BLaER1 treated with 17β-estradiol and CSF1 and Interleukin-3, amounts not matched to agents 10 nM and 100 nM (cell line): ENCODE data around the gene ULBP2.
"Not testable (repeated sequence)": the region's sequence is repeated elsewhere in the genome, so short reads cannot be mapped to it uniquely, and the experiment has no call there.

Experiments used
- H3K27ac ChIP-seq, 11 experiments: shearing (Covaris generic); formaldehyde crosslinking; 2 replicates each; pipeline ENCODE4 v1.8.1; 2022
- H3K27me3 ChIP-seq, 11 experiments: shearing (Covaris generic); formaldehyde crosslinking; 2 replicates each; pipeline ENCODE4 v1.8.1; 2022
- H3K36me3 ChIP-seq, 11 experiments: shearing (Covaris generic); formaldehyde crosslinking; 2 replicates each; pipeline ENCODE4 v1.8.1; 2022
- H3K4me1 ChIP-seq, 10 experiments: shearing (Covaris generic); formaldehyde crosslinking; 2 replicates each; pipeline ENCODE4 v1.8.1; 2022
- H3K4me2 ChIP-seq, 11 experiments: shearing (Covaris generic); formaldehyde crosslinking; 2 replicates each; pipeline ENCODE4 v1.8.1; 2022
- H3K4me3 ChIP-seq, 10 experiments: shearing (Covaris generic); formaldehyde crosslinking; 2 replicates each; pipeline ENCODE4 v1.8.1; 2022
- H3K9ac ChIP-seq, 11 experiments: shearing (Covaris generic); formaldehyde crosslinking; 2 replicates each; pipeline ENCODE4 v1.8.1; 2022
- H3K9me3 ChIP-seq, 11 experiments: shearing (Covaris generic); formaldehyde crosslinking; replicated peaks in 1 of 11; 2 replicates each; pipeline ENCODE4 v1.8.1; 2022
- H4K20me1 ChIP-seq, 11 experiments: shearing (Covaris generic); formaldehyde crosslinking; 2 replicates each; pipeline ENCODE4 v1.8.1; 2022
- Cebpa-rat ChIP-seq, 11 experiments: shearing (Covaris generic); IDR thresholded peaks; 2 replicates each; pipeline ENCODE4 v1.8.1; 2022

ULBP2 gene

GRCh38 chr6:149931501-149931900 lies 10.3 kb upstream of the ULBP2 start:
- Histone ChIP-seq H3K4me2 (no peak overlapping the region), H3K9me3 (no peaks in the 10 kb centered on the region), H4K20me1 (peaks cover 0 to 12% (median 6%) of the 10 kb centered on the region in 11 experiments; a peak in 6 of 22 replicates), H3K27ac (no peak overlapping the region), H3K27me3 (peaks cover 55 to 95% (median 81%) of the 10 kb centered on the region in 11 experiments), H3K36me3 (no peaks in the 10 kb centered on the region), H3K4me3 (no peak overlapping the region), H3K4me1 (no peaks in the 10 kb centered on the region), H3K9ac (no peak overlapping the region)
- TF ChIP-seq Cebpa-rat (IDR thresholded peaks at IDR 0.05), result no peak

- Histone ChIP-seq H3K4me3 (no peak overlapping the region), H3K9ac (no peak overlapping the region), H3K36me3 (no peaks in the 10 kb centered on the region), H3K27me3 (peaks cover 66 to 95% (median 84%) of the 10 kb centered on the region in 11 experiments), H4K20me1 (peaks cover 0 to 16% (median 7%) of the 10 kb centered on the region in 11 experiments; a peak in 7 of 22 replicates), H3K4me2 (no peak overlapping the region), H3K27ac (no peak overlapping the region), H3K4me1 (peaks cover 0 to under 1% (median 0%) of the 10 kb centered on the region in 10 experiments; a peak in 2 of 20 replicates), H3K9me3 (no peaks in the 10 kb centered on the region)
- TF ChIP-seq Cebpa-rat (IDR thresholded peaks at IDR 0.05), result no peak
Measured at GRCh38 chr6:149933036-149933435, 8.8 kb upstream of the ULBP2 start.

GRCh38 chr6:149933461-149933860 lies 8.4 kb upstream of the ULBP2 start:
- Histone ChIP-seq H3K9ac (no peak overlapping the region), H3K9me3 (peaks cover 0 to 3% (median 0%) of the 10 kb centered on the region in 11 experiments; a peak in 2 of 22 replicates), H3K4me3 (no peak overlapping the region), H3K4me2 (no peak overlapping the region), H3K4me1 (peaks cover 3 to 4% (median 4%) of the 10 kb centered on the region in 10 experiments; a peak in 16 of 20 replicates), H3K27me3 (peaks cover 70 to 95% (median 88%) of the 10 kb centered on the region in 11 experiments), H3K36me3 (no peaks in the 10 kb centered on the region), H3K27ac (no peak overlapping the region), H4K20me1 (peaks cover 0 to 20% (median 11%) of the 10 kb centered on the region in 11 experiments; a peak in 12 of 22 replicates)
- TF ChIP-seq Cebpa-rat (IDR thresholded peaks at IDR 0.05), result no peak

GRCh38 chr6:149934249-149935156 lies 7.3 kb upstream of the ULBP2 start:
- TF ChIP-seq Cebpa-rat (IDR thresholded peaks at IDR 0.05), result peak in 1 of 11 experiments; percentile 68; a peak in 3 of 22 replicates
- peak overlapping the region in 1 of 11 experiments; percentile 9; a peak in 1 of 22 replicates for H3K4me2 ChIP-seq
- H3K4me1 ChIP-seq, result peaks cover 6 to 11% (median 9%) of the 10 kb centered on the region in 10 experiments; a peak in 17 of 20 replicates
- no peaks in the 10 kb centered on the region for H3K36me3 ChIP-seq
- peaks cover 71 to 95% (median 88%) of the 10 kb centered on the region in 11 experiments for H3K27me3 ChIP-seq
- no peak overlapping the region for H3K27ac ChIP-seq
- H4K20me1 ChIP-seq, result peaks cover 0 to 29% (median 20%) of the 10 kb centered on the region in 11 experiments; a peak in 13 of 22 replicates
- H3K9ac ChIP-seq, result no peak overlapping the region
- H3K4me3 ChIP-seq, result no peak overlapping the region
- peaks cover 0 to 7% (median 0%) of the 10 kb centered on the region in 11 experiments; a peak in 2 of 22 replicates for H3K9me3 ChIP-seq

GRCh38 chr6:149935246-149935645 lies 6.6 kb upstream of the ULBP2 start:
- Histone ChIP-seq H3K27me3 (peaks cover 71 to 95% (median 88%) of the 10 kb centered on the region in 11 experiments), H3K9ac (no peak overlapping the region), H3K27ac (no peak overlapping the region), H3K4me2 (no peak overlapping the region), H3K36me3 (no peaks in the 10 kb centered on the region), H3K4me1 (peaks cover 6 to 11% (median 9%) of the 10 kb centered on the region in 10 experiments; a peak in 17 of 20 replicates), H3K4me3 (no peak overlapping the region), H4K20me1 (peaks cover 0 to 36% (median 25%) of the 10 kb centered on the region in 11 experiments; a peak in 14 of 22 replicates), H3K9me3 (peaks cover 0 to 7% (median 0%) of the 10 kb centered on the region in 11 experiments; a peak in 2 of 22 replicates)
- TF ChIP-seq Cebpa-rat (IDR thresholded peaks at IDR 0.05), result no peak

GRCh38 chr6:149935668-149936067 lies 6.1 kb upstream of the ULBP2 start:
- Histone ChIP-seq H4K20me1 (peaks cover 0 to 40% (median 25%) of the 10 kb centered on the region in 11 experiments; a peak in 14 of 22 replicates), H3K27ac (no peak overlapping the region), H3K27me3 (peaks cover 71 to 95% (median 88%) of the 10 kb centered on the region in 11 experiments), H3K4me3 (no peak overlapping the region), H3K4me1 (peaks cover 6 to 11% (median 9%) of the 10 kb centered on the region in 10 experiments; a peak in 17 of 20 replicates), H3K9ac (no peak overlapping the region), H3K4me2 (no peak overlapping the region), H3K9me3 (peaks cover 0 to 8% (median 0%) of the 10 kb centered on the region in 11 experiments; a peak in 3 of 22 replicates), H3K36me3 (no peaks in the 10 kb centered on the region)
- TF ChIP-seq Cebpa-rat (IDR thresholded peaks at IDR 0.05), result no peak

- no peaks in the 10 kb centered on the region for H3K36me3 ChIP-seq
- H3K27ac ChIP-seq, result no peak overlapping the region
- no peak overlapping the region for H3K9ac ChIP-seq
- no peak overlapping the region for H3K4me3 ChIP-seq
- H3K4me2 ChIP-seq, result no peak overlapping the region
- peaks cover 0 to 47% (median 25%) of the 10 kb centered on the region in 11 experiments; a peak in 14 of 22 replicates for H4K20me1 ChIP-seq
- peaks cover 0 to 13% (median 0%) of the 10 kb centered on the region in 11 experiments; a peak in 6 of 22 replicates for H3K9me3 ChIP-seq
- TF ChIP-seq Cebpa-rat (IDR thresholded peaks at IDR 0.05), result no peak
- H3K27me3 ChIP-seq, result peaks cover 72 to 96% (median 88%) of the 10 kb centered on the region in 11 experiments
- peaks cover 14 to 18% (median 16%) of the 10 kb centered on the region in 10 experiments for H3K4me1 ChIP-seq
Measured at GRCh38 chr6:149936743-149937142, 5.1 kb upstream of the ULBP2 start.

- H3K9me3 ChIP-seq, result peaks cover 0 to 13% (median 0%) of the 10 kb centered on the region in 11 experiments; a peak in 6 of 22 replicates
- H3K4me1 ChIP-seq, result peaks cover 17 to 28% (median 21%) of the 10 kb centered on the region in 10 experiments
- H3K27me3 ChIP-seq, result peaks cover 86 to 97% (median 95%) of the 10 kb centered on the region in 11 experiments
- not testable (repeated sequence) for H3K9ac ChIP-seq, H3K27ac ChIP-seq, H3K36me3 ChIP-seq
- H3K4me2 ChIP-seq, result peak overlapping the region; percentile 36 to 93 (median 71)
- H4K20me1 ChIP-seq, result peaks cover 0 to 51% (median 25%) of the 10 kb centered on the region in 11 experiments; a peak in 14 of 22 replicates
- H3K4me3 ChIP-seq, result peak overlapping the region; percentile 4 to 59 (median 48); a peak in 17 of 20 replicates
Measured at GRCh38 chr6:149938013-149938570, 3.7 kb upstream of the ULBP2 start.
